Caco-2 (cell line): ENCODE results near the gene KYNU. TPM values are rescaled to one million over a fixed set of nuclear protein-coding genes. Genes with fewer than 3 reads are reported as not detected.
"Not testable (repeated sequence)": the region's sequence is repeated elsewhere in the genome, so short reads cannot be mapped to it uniquely, and the experiment has no call there.

Source experiments
- BruUV-seq: library from RNA; stranded (reverse); fragments of 400-500 nt; replicated peaks from 2 replicates; lab custom pipeline; 2021; lab: Mats Ljungman, UMichigan
- CTCF ChIA-PET: fragments of 300-600 bp; sonication (Branson Sonifier 250); formaldehyde crosslinking; loops from one replicate; lab custom pipeline; 2022; ENCODE audit warnings: antibody characterized with exemption; lab: Charles Lee
- POLR2A ChIA-PET: fragments of 300-600 bp; sonication (Branson Sonifier 250); formaldehyde crosslinking; loops from one replicate; lab custom pipeline; 2022; ENCODE audit warnings: antibody characterized with exemption; lab: Charles Lee
- DNase-seq, 2 experiments: peaks; one replicate each; pipeline versions ENCODE4 v3.0.0 to v3.0.0-alpha.2; 2020 to 2022
- H3K27me3 ChIP-seq: replicated peaks from 2 replicates; pipeline ENCODE4 v1.6.0; 2011; ENCODE audit warnings: low read length; ENCODE audit not compliant: control insufficient read depth, insufficient read depth
- H3K36me3 ChIP-seq: 2 replicates; pipeline ENCODE4 v1.5.1; 2011; ENCODE audit warnings: low read length; ENCODE audit not compliant: control insufficient read depth, insufficient read depth
- H3K4me1 ChIP-seq: fragments of 250-450 bp; sonication (Bioruptor Pico); 2 replicates; pipeline ENCODE4 v1.5.1; 2020; ENCODE audit warnings: mild to moderate bottlenecking
- H3K4me3 ChIP-seq: 2 replicates; pipeline ENCODE4 v1.5.1; 2011; ENCODE audit warnings: low read depth, mild to moderate bottlenecking, control low read depth, low read length
- H3K9me3 ChIP-seq: fragments of 250-450 bp; sonication (Bioruptor Pico); 2 replicates; pipeline ENCODE4 v1.5.1; 2020; ENCODE audit warnings: mild to moderate bottlenecking, moderate library complexity
- H3K27ac Mint-ChIP-seq: one replicate; pipeline ENCODE4 v1.8.0; 2022; ENCODE audit warnings: mixed read lengths; ENCODE audit not compliant: unreplicated experiment
- H3K27me3 Mint-ChIP-seq: one replicate; pipeline ENCODE4 v1.8.0; 2022; ENCODE audit warnings: mixed read lengths; ENCODE audit not compliant: insufficient read depth, unreplicated experiment
- H3K36me3 Mint-ChIP-seq: one replicate; pipeline ENCODE4 v1.8.0; 2022; ENCODE audit warnings: mild to moderate bottlenecking, mixed read lengths; ENCODE audit not compliant: insufficient read depth, unreplicated experiment
- H3K4me1 Mint-ChIP-seq: one replicate; pipeline ENCODE4 v1.8.0; 2022; ENCODE audit warnings: low read depth, mixed read lengths; ENCODE audit not compliant: unreplicated experiment
- H3K4me3 Mint-ChIP-seq: one replicate; pipeline ENCODE4 v1.8.0; 2022; ENCODE audit warnings: mild to moderate bottlenecking, moderate library complexity, mixed read lengths; ENCODE audit not compliant: unreplicated experiment
- H3K9me3 Mint-ChIP-seq: one replicate; pipeline ENCODE4 v1.8.0; 2022; ENCODE audit warnings: mixed read lengths; ENCODE audit not compliant: unreplicated experiment
- intact Hi-C: fragments of 100-400 bp; cut with micrococcal nuclease; formaldehyde crosslinking; loops from one replicate; pipeline ENCODE4 v1.10.0; 2022; ENCODE audit not compliant: unreplicated experiment
- total RNA-seq: library from RNA; stranded (reverse); gene quantifications from 2 replicates; pipeline ENCODE4 v1.2.3, GENCODE V29; 2022
- TF ChIP-seq, protein P1 (sequence below), 2 experiments: fragments of 200-600 bp in 1 of 2; IDR thresholded peaks; 1 replicate in 1 of 2; 2 replicates in 1 of 2; pipeline versions ENCODE4 v1.5.1 to v1.8.0; 2011 to 2022; ENCODE audit warnings: antibody characterized with exemption in 1 of 2, control low read depth in 1 of 2, inconsistent platforms in 1 of 2, low read depth in 1 of 2, low read length in 1 of 2, mild to moderate bottlenecking in 1 of 2, moderate library complexity in 1 of 2; ENCODE audit not compliant: insufficient read depth in 1 of 2, severe bottlenecking in 1 of 2, unreplicated experiment in 1 of 2

The KYNU gene
- total RNA-seq, 1 experiment from 2014 or later, result 4.3 TPM

DNA sequence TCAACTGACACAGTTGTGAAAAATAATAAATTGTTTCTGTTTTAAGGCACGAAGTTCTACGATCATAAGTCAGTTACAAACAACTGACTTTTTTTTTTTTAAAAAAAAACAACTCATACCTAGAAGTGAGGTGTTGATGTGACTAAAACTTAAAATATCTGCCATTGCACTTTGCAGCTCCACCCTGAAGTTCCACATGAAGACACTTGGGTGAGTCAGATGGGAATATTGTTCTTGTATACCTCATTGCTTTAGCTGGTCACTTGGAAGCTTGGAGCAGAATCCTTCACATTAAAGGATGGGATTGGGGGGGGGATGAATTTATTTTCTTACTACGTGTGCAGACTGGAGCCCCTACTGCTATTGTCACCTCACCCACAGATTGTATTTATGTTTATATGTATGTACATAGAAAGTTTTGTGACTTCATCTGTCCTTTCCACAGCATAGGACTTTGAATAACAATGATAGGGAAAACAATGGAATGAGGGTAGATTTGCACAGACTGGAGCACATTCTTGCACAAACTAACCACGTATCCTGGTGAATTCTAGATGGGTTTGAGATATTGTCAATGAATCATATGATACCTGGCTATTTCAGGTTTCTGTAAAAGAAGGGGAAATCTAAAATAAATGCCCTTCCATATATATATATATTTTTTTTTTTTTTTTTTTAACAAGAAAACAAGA, 193.9 kb downstream of the KYNU start:
- Histone ChIP-seq H3K9me3 (peaks cover 8% of the 10 kb centered on the region), H3K4me3 (no peak overlapping the region), H3K36me3 (no peaks in the 10 kb centered on the region), H3K27me3 (no peaks in the 10 kb centered on the region), H3K4me1 (no peaks in the 10 kb centered on the region)
- Mint-ChIP-seq H3K4me1 (no peaks in the 10 kb centered on the region), H3K36me3 (no peaks in the 10 kb centered on the region), H3K4me3 (no peak overlapping the region), H3K27ac (no peak overlapping the region), H3K27me3 (no peaks in the 10 kb centered on the region), H3K9me3 (no peaks in the 10 kb centered on the region)
- ChIA-PET CTCF (no interaction called here), POLR2A (no interaction called here)
- no TSS peak for BruUV-seq
- intact Hi-C loops, result no loop called here
- DNase-seq, result no peak
- TF ChIP-seq, protein P1, sequence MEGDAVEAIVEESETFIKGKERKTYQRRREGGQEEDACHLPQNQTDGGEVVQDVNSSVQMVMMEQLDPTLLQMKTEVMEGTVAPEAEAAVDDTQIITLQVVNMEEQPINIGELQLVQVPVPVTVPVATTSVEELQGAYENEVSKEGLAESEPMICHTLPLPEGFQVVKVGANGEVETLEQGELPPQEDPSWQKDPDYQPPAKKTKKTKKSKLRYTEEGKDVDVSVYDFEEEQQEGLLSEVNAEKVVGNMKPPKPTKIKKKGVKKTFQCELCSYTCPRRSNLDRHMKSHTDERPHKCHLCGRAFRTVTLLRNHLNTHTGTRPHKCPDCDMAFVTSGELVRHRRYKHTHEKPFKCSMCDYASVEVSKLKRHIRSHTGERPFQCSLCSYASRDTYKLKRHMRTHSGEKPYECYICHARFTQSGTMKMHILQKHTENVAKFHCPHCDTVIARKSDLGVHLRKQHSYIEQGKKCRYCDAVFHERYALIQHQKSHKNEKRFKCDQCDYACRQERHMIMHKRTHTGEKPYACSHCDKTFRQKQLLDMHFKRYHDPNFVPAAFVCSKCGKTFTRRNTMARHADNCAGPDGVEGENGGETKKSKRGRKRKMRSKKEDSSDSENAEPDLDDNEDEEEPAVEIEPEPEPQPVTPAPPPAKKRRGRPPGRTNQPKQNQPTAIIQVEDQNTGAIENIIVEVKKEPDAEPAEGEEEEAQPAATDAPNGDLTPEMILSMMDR (IDR thresholded peaks at IDR 0.05; ENCODE audit: insufficient read depth in 1 of 2, low read depth in 1 of 2, low read length in 1 of 2, severe bottlenecking in 1 of 2, unreplicated experiment in 1 of 2), result no peak

DNA sequence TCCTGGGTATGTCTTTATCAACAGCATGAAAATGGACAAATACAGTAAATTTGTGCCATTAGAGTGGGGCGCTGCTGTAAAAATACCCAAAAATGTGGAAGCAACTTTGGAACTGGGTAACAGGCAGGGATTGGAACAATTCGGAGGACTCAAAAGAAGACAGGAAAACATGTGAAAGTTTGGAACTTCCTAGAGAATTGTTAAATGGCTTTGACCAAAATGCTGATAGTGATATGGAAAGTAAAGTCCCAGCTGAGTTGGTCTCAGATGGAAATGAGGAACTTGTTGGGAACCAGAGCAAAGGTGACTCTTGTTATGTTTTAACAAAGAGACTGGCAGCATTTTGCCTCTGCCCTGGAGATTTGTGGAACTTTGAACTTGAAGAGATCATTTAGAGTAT, 197.4 kb downstream of the KYNU start:
- H3K4me3 ChIP-seq, H3K27me3 Mint-ChIP-seq, H3K9me3 Mint-ChIP-seq, DNase-seq, H3K27ac Mint-ChIP-seq, H3K4me1 ChIP-seq, H3K4me3 Mint-ChIP-seq, H3K36me3 ChIP-seq, H3K36me3 Mint-ChIP-seq, CTCF ChIA-PET, H3K27me3 ChIP-seq, H3K9me3 ChIP-seq, intact Hi-C loops, POLR2A ChIA-PET, BruUV-seq, H3K4me1 Mint-ChIP-seq: not testable (repeated sequence)

DNA sequence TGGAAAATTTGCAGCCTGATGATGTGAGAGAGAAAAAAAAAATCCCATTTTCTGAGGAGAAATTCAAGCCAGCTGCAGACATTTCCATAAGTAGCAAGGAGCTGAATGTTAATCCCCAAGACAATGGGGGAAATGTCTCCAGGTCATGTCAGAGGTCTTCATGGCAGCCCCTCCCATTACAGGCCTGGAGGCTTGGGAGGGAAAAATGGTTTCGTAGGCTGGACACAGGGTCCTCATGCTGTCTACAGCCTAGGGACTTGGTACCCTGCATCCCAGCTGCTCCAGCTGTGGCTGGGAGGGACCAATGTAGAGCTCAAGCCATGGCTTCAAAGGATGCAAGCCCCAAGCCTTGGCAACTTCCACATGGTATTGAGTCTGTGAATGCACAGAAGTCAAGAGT, 198.2 kb downstream of the KYNU start:
- intact Hi-C loops, result no loop called here
- POLR2A ChIA-PET, result no interaction called here
- CTCF ChIA-PET, result no interaction called here
- Histone ChIP-seq H3K9me3 (peaks cover 8% of the 10 kb centered on the region), H3K36me3 (no peaks in the 10 kb centered on the region), H3K27me3 (no peaks in the 10 kb centered on the region), H3K4me1 (no peaks in the 10 kb centered on the region), H3K4me3 (no peak overlapping the region)
- Mint-ChIP-seq H3K4me3 (no peak overlapping the region), H3K4me1 (no peaks in the 10 kb centered on the region), H3K36me3 (no peaks in the 10 kb centered on the region), H3K9me3 (no peaks in the 10 kb centered on the region), H3K27me3 (no peaks in the 10 kb centered on the region), H3K27ac (no peak overlapping the region)
- no peak for DNase-seq
- TF ChIP-seq, protein P1 (IDR thresholded peaks at IDR 0.05; ENCODE audit: insufficient read depth in 1 of 2, low read depth in 1 of 2, low read length in 1 of 2, severe bottlenecking in 1 of 2, unreplicated experiment in 1 of 2), result no peak
- no TSS peak for BruUV-seq
